ENCODE measurements around the gene CENPL.
A peak's percentile ranks its signal among the peaks of the same experiment; 100 is the strongest.
"Not testable (repeated sequence)": the region's sequence is repeated elsewhere in the genome, so short reads cannot be mapped to it uniquely, and the experiment has no call there.

Gene CENPL

DNA sequence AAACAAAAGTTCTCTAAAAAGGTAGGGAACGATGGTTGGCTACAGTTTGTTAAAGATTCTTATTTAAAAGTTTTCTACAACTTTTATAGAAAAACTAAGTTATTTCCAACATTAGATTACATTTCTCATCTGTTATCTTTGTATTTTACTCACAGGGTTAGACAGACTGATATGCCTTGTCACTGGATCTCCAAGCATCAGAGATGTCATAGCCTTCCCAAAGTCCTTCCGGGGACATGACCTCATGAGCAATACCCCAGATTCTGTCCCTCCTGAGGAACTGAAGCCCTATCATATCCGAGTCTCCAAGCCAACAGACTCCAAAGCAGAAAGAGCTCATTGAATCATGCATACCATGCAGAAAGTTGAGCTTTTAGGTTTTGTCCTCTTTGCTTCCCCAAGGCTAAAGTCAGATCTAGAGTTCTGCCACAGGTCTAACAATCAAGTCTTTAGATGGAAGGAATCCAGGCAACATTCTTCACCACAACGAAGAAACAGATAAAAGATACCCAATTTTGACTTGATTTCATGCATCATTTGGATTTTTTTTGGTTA, 32.8 kb upstream of the CENPL start:
- no peak for DNase-seq

DNA sequence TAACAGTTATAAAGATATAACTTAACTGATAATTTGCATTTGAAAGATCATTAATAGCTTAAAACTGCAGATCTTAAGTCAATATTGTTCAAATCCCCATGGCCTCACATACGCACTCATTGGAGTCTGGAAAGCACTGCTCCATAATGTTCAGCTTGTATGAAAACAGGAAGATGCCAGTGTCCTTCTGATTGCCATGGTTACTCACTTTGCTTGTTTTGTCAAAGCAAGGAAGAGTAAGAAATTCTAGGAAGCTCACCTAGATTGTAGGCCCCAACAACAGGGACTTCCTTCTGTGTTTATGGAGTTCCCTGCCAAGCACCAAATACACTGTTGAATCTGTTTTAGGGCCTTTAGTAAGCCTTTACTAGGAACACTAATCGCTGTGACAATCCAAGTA, 32.2 kb upstream of the CENPL start:
- DNase-seq: no peak

DNA sequence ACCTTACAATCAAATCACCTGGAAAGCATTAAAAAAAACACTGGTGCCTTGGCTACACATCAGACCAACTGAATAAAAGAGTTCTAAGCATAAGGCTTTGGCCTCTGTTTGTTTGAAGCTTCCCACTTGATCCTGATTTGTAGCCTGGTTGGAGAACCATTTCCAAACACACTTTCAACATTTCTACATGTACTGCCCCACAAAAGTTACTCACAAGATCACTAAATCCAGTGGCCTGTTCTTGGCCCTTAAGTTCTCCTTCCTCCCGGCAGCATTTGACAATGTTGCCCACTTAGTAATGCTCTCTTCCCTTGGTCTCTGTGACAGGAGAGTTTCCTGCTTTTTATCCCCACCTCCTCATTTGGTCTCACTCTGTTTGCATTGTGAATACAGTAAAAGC, 31.3 kb upstream of the CENPL start:
- no peak for DNase-seq

DNA sequence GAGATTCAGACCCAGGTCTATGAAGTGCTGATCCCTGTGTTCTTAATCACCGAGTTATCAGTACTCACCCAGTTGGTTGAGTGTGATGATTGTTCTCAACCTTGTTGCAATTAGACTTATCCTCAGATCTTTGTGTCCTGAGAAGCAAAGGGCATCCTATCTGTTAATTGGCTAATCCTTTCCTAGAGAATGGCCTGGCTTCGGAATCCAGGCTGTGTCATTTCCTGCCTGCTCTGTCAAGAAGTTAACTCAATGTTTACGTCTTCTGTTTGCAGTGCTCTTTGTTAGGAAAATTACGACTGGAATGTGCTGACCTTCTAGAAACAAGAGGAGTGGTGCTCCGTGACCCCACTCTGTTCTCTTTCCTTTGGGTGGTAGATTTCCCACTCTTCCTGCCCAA, 28.4 kb upstream of the CENPL start:
- DNase-seq: no peak

DNA sequence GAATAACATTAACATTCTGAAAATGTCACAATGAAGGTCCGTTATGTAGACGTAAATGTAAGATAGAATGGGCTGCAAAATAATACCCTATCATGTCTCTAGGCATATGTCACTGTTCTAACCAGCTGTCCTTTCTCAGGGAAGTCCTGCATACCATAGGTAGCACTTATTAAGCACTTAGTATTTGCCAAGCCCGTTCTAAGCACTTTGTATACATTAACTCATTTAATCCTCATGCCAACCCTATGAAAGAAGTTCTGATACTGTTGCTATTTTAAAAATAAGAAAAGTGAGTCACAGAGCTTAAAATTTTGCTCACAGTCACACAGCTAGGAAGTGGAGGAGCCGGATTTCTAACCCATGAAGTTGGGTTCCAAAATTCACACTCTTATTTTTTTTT, 27.4 kb upstream of the CENPL start:
- no peak for DNase-seq

DNA sequence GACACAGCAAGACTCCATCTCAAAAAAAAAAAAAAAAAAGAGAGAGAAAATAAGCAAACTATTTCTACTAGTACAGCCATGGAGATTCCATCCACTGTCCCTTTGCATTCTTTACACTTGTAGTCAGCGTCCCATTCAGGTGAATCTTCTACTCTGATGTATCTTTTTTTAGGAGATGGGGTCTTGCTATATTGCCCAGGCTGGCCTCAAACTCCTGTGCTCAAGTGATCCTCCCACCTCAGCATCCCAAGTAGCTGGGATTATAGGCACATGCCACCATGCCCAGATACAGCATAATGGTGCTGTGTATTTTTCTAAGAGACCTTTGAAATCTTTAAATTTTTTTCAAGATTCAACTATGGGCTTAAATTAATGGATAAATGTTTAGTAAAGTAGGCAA, 8.1 kb upstream of the CENPL start:
- DNase-seq: no peak

DNA sequence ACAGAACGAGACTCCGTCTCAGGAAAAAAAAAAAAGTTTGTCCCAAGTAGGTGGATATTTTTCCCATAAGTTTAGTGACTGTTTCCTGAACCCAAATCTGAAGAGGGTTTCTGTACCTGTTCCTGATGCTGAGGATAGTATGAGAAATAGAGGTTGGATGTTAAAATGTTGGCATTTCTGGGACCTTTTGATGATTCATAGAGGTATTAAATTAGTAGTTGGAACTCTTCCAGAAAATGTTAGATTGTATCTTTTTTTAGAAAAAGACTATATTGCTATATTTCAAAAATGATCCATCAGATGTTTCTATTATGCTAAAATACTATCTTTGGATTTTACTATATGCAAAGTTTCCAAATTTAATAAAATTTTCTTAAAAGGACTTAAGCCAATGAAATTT, 2.9 kb upstream of the CENPL start:
- DNase-seq: no peak

DNA sequence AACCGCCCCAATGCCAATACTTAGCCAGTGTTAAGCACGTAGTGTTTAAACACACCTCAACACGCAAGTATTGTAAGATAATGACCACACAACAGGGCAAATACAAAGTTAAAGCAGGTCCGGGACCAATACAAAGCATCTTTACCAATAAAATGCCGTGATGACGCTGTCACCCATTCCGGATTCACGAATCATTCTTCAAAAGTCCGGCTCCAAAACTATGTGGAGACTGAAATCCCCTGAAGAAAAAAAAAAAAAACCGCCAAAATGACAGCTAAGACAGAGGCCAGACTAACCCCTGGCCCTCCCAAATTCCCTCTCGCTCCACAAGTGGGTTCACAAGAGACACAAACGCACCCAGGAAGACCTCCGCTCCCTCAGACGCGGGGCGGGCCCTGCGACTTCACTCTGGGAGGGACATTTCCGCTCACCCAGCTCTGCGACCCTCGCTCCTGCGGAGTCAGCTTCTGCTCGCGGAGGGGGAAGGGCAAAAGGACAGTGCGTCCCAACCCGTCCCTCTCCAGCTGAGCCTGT, 835 bp downstream of the CENPL start:
- no peak for DNase-seq

DNA sequence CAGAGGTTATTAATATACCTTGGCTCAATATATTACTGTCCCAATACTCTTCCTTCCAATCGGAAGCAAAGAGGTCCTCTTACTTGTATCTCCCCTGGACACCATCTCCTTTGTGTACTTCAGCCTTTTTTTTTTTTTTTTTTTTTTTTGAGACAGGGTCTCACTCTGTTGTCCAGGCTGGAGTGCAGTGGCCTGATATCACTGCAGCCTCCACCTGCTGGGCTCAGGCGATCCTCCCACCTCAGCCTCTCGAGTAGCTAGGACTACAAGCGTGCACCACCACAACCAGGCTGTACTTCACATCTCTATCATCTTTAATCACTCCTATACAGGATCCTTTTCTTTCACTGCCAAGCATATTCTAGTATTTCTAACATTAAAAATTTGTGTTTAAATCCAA, 3.0 kb downstream of the CENPL start:
- no peak for DNase-seq

DNA sequence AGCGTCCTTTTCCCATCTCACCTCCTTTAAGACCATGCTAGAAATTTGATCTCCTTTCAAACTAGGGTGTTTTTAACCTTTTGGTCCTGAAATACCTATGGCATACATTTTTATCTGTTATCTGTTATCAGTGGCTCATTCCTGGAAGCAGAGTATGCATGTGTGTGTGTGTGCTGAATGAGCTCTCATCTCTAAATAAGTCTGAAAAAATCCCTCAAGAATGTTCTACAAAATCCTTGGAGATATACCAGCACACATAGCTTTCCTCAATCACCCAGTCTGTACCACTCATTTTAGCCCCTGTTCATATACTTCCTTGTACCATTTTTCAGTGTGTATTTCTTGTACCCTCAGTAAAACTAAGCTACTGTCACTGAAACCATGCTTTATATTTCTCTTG, 6.2 kb downstream of the CENPL start:
- DNase-seq: no peak

DNA sequence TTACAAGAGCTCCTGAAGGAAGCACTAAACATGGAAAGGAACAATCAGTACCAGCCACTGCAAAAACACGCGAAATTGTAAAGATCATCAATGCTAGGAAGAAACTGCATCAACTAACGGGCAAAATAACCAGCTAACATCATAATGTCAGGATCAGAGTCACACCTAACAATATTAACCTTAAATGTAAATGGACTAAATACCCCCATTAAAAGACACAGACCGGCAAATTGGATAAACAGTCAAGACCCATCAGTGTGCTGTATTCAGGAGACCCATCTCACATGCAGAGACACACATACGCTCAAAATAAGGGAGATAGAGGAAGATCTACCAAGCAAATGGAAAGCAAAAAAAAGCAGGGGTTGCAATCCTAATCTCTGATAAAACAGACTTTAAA, 11.0 kb downstream of the CENPL start:
- DNase-seq: not testable (repeated sequence)

DNA sequence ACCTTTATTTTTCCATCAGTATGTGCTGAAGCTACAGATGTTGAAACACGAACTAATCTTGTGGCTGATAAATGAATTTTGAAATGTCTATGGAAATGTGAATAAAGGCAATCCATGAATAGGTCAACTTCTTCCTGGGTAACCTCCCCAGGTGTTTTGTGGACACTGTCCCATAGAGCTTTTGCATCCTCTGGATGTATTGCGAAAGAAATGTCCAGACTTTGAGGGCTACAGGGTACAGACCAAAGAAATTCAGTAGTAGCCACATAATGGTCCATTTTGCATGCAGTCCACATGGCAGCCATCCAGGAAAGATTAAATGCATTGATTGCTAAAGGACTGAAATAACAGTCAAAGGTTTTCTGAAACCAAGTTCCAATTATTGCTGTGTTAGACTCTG, 21.7 kb downstream of the CENPL start:
- no peak for DNase-seq

DNA sequence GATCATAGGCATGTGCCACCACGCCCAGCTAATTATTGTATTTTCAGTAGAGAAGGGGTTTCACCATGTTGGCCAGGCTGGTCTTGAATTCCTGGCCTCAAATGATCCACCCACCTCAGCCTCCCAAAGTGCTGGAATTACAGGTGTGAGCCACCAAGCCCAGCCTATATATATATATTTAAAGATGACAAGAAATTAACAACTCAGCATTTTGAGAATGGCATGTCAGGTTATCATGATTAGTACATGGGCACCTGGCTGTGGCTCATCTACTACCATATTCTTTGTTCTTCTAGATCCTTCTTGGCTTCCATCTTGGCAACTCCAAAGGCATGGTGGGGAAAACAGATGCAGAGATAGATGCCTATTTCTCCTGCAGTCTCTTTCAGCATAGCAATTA, 24.7 kb downstream of the CENPL start:
- DNase-seq: not testable (repeated sequence)

DNA sequence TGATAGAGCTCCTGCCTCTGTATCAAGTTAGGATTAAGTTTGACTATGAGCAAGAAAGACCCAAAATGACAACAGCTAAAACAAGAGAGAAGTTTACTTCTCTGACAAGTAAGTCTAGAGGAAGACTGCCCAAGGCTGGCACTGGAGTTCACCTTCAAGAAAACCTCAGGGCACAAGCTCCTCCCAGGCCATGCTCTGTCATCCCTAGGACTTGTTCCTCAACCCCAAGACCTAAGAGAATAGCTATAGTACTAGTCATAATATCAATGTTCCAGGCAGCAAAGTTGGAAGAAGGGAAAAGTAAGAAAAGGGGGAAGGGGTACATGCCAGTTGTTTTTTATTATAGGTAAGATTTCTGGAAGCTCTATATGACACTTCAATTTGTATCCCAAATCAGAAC, 26.6 kb downstream of the CENPL start:
- no peak for DNase-seq

DNA sequence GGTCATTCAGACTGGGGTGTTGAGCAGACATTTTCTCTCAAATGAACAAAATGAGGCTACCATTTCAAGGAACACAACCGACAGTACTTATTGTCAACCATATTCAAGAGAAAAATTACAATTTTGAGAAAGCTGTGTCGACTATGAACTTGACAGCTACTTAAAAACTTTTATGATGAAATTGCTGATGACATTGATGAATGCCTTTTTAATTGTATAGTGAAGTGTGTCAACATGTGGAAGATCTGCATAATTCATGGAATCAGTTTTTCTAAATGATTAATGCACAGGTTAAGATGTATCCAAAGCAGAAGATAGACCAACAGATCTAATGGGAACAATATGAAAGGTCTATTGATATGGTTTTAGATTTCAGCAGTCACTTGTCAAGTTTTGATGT, 34.8 kb downstream of the CENPL start:
- no peak for DNase-seq

DNA sequence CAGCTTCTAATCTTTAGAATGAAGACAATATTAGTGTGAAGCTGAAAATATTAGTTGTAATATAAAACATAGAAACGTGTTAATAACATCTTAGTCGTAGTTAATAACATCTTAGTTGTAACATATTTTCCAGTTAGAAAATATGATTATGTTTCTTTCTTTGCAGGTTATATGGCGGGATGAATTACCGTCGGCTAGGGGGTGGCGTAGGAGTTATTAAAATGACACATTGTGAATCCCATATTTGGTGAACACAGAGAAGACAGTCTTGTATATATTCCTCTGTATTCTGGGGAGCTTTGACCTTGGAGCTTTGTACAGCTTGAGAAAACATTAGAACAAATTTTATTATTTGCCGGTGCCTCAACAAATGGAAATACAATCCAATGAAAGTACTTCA, 39.7 kb downstream of the CENPL start:
- DNase-seq: no peak

DNA sequence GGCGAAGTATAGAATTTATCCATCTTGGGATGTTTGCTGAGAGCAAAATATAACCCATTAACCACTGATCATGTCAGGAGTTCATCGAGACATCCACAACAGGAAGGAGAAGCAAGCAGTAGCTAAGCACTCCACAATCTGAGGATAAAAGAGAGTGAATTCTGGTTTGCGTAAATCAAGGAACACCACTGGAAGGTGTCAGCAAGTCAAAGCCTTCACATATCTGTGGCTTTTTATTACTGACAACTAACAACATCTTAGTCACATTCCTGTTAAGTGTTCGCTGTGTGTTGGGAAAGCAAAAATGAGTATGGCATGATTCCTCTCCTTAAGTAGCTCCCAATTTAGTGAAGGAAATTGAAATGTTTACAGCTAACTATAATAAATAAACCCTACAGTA, 44.7 kb downstream of the CENPL start:
- DNase-seq: no peak

DNA sequence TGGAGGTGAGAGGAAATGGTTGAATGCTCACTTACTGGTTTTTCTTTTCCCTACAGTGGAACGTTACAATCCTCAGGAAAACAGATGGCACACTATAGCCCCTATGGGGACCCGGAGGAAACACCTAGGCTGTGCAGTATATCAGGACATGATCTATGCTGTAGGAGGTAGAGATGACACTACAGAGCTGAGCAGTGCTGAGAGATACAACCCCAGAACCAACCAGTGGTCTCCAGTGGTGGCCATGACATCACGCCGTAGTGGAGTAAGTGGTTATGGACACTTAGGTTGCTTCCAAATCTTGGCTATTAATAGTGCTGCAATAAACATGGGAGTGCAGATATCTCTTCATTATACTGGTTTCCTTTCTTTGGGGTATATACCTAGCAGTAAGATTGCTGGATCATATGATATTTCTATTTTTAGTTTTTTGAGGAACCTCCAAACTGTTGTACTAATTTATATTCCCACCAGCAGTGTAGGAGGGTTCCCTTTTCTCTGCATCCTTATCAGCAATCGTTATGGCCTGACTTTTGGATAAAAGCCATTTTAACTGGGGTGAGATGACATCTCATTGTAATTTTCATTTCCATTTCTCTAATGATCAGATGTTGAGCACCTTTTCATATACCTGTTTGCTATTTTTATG, 49.0 kb downstream of the CENPL start:
- DNase-seq: no peak

DNA sequence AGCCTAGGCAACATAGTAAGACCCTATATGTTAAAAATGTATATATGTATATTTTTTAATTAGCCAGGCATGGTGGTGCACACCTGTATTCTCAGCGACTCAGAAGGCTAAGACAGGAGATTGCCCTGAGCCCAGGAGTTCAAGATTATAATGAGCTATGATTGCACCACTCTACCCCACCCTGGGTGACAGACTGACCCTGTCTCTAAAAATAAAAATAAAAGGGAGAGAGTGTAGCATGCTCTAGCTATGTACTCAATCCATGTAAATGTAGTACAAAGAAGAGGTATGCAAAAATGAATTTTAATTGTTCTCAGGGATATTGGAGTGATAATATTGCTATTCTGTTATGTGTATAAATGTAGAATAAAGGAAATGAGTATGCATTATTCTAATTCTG, 53.1 kb downstream of the CENPL start:
- DNase-seq: no peak

DNA sequence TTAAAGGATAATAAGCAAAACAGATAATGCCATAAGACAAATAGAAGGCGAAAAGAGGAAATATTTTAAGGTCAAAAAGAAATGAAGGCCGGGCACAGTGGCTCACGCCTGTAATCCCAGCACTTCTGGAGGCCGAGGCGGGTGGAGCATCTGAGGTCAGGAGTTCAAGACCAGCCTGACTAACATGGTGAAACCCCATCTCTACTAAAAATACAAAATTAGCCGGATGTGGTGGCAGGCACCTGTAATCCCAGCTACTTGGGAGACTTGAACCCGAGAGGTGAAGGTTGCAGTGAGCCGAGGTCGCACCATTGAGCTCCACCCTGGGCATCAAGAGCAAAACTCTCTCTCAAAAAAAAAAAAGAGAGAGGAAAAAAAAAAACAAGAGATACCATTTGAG, 54.4 kb downstream of the CENPL start:
- DNase-seq: peak in 1 of 2 experiments; percentile 3

DNA sequence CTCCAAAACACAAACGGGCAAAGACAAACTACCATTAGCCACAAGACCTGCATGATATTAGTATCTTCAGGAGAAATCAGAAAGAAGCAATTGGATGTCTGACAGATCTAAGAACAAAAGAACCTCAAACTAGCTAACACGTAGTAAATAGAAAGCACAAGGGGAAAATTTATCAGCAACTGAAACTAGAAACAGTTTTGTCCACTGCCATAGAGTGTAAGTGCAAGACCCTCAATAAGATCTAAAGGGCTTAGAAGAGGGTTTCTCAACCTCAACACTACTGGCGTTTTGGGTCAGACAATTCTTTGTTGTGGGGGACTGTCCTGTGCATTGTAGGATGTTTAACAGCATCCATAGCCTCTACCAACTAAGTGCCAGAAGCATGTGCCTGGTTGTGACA, 55.9 kb downstream of the CENPL start:
- DNase-seq: no peak

DNA sequence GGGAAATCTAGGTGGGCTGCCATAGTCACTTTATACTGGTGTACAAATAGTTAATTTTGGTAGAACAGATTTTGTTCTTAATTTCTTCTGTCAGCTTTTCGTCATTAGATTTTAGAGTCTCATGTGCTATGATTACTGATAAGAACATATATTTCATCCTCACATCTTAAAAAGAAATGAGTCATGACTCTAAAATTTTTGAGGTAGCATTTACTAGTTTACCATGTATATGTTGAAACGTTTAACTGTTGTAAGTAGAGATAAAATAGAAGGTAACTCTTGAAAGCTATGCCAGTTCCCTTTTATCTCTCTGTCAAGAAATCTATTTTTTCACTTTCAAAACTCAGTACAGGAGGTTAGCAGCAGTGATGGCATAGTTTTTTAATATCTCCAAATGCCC, 56.5 kb downstream of the CENPL start:
- DNase-seq: no peak

DNA sequence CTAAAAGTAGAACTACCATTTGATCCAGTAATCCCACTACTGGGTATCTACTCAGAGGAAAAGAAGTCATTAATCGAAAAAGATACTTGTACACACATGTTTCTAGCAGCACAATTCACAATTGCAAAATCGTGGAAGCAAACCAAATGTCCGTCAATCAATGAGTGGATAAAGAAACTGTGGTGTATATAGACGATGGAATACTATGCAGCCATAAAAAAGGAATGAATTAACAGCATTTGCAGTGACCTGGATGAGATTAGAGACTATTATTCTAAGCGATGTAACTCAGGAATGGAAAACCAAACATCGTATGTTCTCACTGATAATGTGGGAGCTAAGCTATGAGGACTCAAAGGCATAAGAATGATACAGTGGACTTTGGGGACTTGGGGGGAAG, 60.4 kb downstream of the CENPL start:
- not testable (repeated sequence) for DNase-seq

DNA sequence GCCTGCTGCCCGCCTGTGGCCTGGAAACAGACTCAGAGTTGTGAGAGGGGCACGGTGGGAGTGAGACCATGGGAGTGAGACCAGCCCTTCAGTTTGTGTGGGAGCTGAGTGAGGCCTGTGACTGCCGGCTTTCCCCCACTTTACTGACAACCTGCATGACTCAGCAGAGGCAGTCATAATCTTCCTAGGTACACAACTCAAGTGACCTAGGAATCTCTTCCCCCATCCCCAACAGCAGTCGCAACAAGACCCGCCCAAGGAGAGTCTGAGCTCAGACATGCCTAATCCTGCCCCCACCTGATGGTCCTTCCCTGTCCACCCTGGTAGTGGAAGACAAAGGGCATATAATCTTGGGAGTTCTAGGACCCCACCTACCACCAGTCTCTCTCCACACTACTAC, 65.7 kb downstream of the CENPL start:
- no peak for DNase-seq

DNA sequence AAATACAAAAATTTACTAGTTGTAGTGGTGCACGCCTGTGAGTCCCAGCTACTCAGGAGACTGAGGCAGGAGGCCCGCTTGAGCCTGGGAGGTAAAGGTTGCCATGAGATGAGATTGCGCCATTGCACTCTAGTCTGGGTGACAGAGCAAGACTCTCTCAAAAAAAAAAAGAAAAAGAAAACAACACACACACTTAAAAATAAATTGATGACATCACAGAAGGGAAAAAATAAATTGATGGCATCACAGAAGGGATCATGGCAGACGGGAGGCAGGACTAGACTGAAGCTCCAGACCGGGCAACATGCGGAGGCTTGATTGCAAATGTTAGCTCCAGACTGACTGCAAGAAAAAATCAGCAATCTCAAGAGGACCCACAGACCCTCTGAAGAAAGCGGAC, 66.6 kb downstream of the CENPL start:
- DNase-seq: no peak
